Tibial nerve (tissue), 4 donors: ENCODE results near the gene PRKCSH.

Experiments used
- EP300 ChIP-seq, 2 donors: sonication (generic); formaldehyde crosslinking; IDR thresholded peaks; one replicate each; pipeline ENCODE4 v1.6.1; 2017; ENCODE audit warnings: antibody characterized with exemption in 2 of 2, mild to moderate bottlenecking in 1 of 2
- POLR2A ChIP-seq, 2 donors: fragments of 450-650 bp; IDR thresholded peaks; one replicate each; pipeline ENCODE4 v1.6.1; 2017; ENCODE audit warnings: antibody characterized with exemption in 2 of 2, mild to moderate bottlenecking in 2 of 2, moderate library complexity in 2 of 2
- TF ChIP-seq, protein P1 (sequence below), 5 experiments: fragments of 200-600 bp in 3 of 5; fragments of 450-650 bp in 2 of 5; sonication (generic) in 3 of 5; IDR thresholded peaks; one replicate each; pipeline ENCODE4 v1.5.1; 2016 to 2019; ENCODE audit warnings: antibody characterized with exemption in 5 of 5, mild to moderate bottlenecking in 3 of 5, moderate library complexity in 2 of 5

GRCh38 chr19:11435057-11435832 lies at the start of gene PRKCSH, which contains the start of gene ODAD3:
- TF ChIP-seq, protein P1, sequence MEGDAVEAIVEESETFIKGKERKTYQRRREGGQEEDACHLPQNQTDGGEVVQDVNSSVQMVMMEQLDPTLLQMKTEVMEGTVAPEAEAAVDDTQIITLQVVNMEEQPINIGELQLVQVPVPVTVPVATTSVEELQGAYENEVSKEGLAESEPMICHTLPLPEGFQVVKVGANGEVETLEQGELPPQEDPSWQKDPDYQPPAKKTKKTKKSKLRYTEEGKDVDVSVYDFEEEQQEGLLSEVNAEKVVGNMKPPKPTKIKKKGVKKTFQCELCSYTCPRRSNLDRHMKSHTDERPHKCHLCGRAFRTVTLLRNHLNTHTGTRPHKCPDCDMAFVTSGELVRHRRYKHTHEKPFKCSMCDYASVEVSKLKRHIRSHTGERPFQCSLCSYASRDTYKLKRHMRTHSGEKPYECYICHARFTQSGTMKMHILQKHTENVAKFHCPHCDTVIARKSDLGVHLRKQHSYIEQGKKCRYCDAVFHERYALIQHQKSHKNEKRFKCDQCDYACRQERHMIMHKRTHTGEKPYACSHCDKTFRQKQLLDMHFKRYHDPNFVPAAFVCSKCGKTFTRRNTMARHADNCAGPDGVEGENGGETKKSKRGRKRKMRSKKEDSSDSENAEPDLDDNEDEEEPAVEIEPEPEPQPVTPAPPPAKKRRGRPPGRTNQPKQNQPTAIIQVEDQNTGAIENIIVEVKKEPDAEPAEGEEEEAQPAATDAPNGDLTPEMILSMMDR (IDR thresholded peaks at IDR 0.05) = peak; percentile 88 to 99 (median 95)
- no peak for TF ChIP-seq POLR2A (IDR thresholded peaks at IDR 0.05)
- peak; percentile 96 to 100 for TF ChIP-seq EP300 (IDR thresholded peaks at IDR 0.05)
